Heart right ventricle (tissue), 16 donors: ENCODE measurements around the gene PRG2. TPM values are rescaled to one million over a fixed set of nuclear protein-coding genes. Genes with fewer than 3 reads are reported as not detected.

Source experiments
- ATAC-seq, 8 donors: fragments of 200-7000 bp; cut with Tn5 transposase; one replicate each; pipeline ENCODE4 v1.9.1; 2020; ENCODE audit warnings: mild to moderate bottlenecking in 8 of 8, moderate library complexity in 8 of 8, moderate number of reproducible peaks in 1 of 8
- DNase-seq, 2 donors: peaks; one replicate each; pipeline ENCODE4 v3.0.0-alpha.2; 2020
- H3K27ac ChIP-seq, 10 donors: fragments of 200-600 bp; sonication (generic) in 2 of 10; one replicate each; pipeline versions ENCODE4 v1.5.0 to v1.8.0; 2020 to 2022; ENCODE audit warnings: mild to moderate bottlenecking in 3 of 10
- H3K27me3 ChIP-seq, 7 donors: fragments of 200-600 bp; one replicate each; pipeline ENCODE4 v1.8.0; 2021 to 2022; ENCODE audit warnings: mild to moderate bottlenecking in 2 of 7
- H3K36me3 ChIP-seq, 9 donors: fragments of 200-600 bp; sonication (generic) in 1 of 9; one replicate each; pipeline versions ENCODE4 v1.5.0 to v1.8.0; 2020 to 2022; ENCODE audit warnings: mild to moderate bottlenecking in 2 of 9
- H3K4me1 ChIP-seq, 9 donors: fragments of 200-600 bp; sonication (generic) in 1 of 9; one replicate each; pipeline versions ENCODE4 v1.5.0 to v1.8.0; 2020 to 2022; ENCODE audit warnings: mild to moderate bottlenecking in 4 of 9
- H3K4me3 ChIP-seq, 10 donors: fragments of 200-600 bp; sonication (generic) in 2 of 10; one replicate each; pipeline versions ENCODE4 v1.5.0 to v1.8.0; 2020 to 2022; ENCODE audit warnings: mild to moderate bottlenecking in 7 of 10, moderate library complexity in 2 of 10
- H3K9me3 ChIP-seq, 11 donors: fragments of 200-600 bp in 10 of 11; sonication (generic) in 2 of 11; one replicate each; pipeline versions ENCODE4 v1.5.0 to v1.8.0; 2013 to 2022; ENCODE audit warnings: mild to moderate bottlenecking in 2 of 11, control low read depth in 1 of 11, moderate library complexity in 1 of 11
- WGBS, 2 donors: extraction: QIAGEN DNeasy Blood & Tissue Kit; methylation state at CpG; one replicate each; pipeline ENCODE4 v1.1.7; 2013; ENCODE audit warnings: inconsistent platforms in 1 of 2; 5-methylcytosine and 5-hydroxymethylcytosine counted together
- intact Hi-C, 10 donors: fragments of 100-400 bp; cut with DNase I; formaldehyde crosslinking; loops; one replicate each; pipeline versions ENCODE4 v1.11.1 to v1.14.2; 2022
- polyA plus RNA-seq, 2 donors: library from polyadenylated mRNA; stranded (reverse); fragments of 200-250 nt; gene quantifications; one replicate each; pipeline ENCODE4 v1.2.3, GENCODE V29; 2013
- total RNA-seq, 10 donors: library from RNA; stranded (reverse); fragmentation: NEBNext Ultra II Directional in 3 of 10; extraction: Animal tissue kit (Norgen Biotek cat#: 25700) in 3 of 10; gene quantifications; one replicate each; pipeline versions ENCODE4 v1.2.1 to v1.2.4, GENCODE V29; 2021 to 2023
- TF ChIP-seq, protein P1 (sequence below), 9 donors: fragments of 200-600 bp; sonication (generic) in 2 of 9; IDR thresholded peaks; one replicate each; pipeline versions ENCODE4 v1.5.0 to v1.8.0; 2021 to 2022; ENCODE audit warnings: antibody characterized with exemption in 9 of 9, mild to moderate bottlenecking in 5 of 9, moderate library complexity in 1 of 9
- donor health status: Arrhythmogenic right ventricular cardiomyopathy.
- donor health status: ischemic (EF 13 %, LVEDD 7.1; RV severe dilation, severe dysfunction).
- donor health status: healthy with polysubstance abuse.
- donor health status: DM: no; HTN: yes; CAD: no.
- donor health status: DM: no; HTN: no; CAD: no.
- donor health status: ischemic (EF 25% LVEDD 6.9; RV normal size, moderate dysfunction).
- donor health status: ischemic (EF 25% LVEDD 5.7; RV mildly dilated, moderate dysfunction).
- donor health status: healthy.
- donor health status: DM: yes; HTN: yes; CAD: no.
- donor health status: Ischemic cardiomyopathy.
- donor health status: ischemic (EF 35%, LVEDD 5.7; RV mildly dilated, moderate dysfunction).
- donor health status: nonischemic (EF 11% LVEDD 7.7; RV severe dilation, severe dysfunction).
- donor health status: DM: yes; HTN: yes; CAD: no.
- donor health status: PGD.
- donor health status: ischemic (EF 29% LVEDD 5.4; RV normal size, mild dysfunction).
- donor health status: nonischemic (EF 23%, LVEDD 6.1; RV moderate dilation, normal function).

Gene PRG2
- total and polyA plus RNA-seq, 12 donors: 0.49 TPM; not detected in 11

GRCh38 chr11:57419146-57419545 is 28.7 kb upstream of the PRG2 start:
- 84 to 86% methylated on average over 3 of the region's 3 CpGs for WGBS, 2 donors
- ATAC-seq (no peak), DNase-seq (no peak)
- intact Hi-C loops: no loop called here
- H3K9me3 ChIP-seq: no peaks in the 10 kb centered on the region
- peaks cover 0 to 100% (median 54%) of the 10 kb centered on the region in 9 donors for H3K36me3 ChIP-seq
- TF ChIP-seq, protein P1, sequence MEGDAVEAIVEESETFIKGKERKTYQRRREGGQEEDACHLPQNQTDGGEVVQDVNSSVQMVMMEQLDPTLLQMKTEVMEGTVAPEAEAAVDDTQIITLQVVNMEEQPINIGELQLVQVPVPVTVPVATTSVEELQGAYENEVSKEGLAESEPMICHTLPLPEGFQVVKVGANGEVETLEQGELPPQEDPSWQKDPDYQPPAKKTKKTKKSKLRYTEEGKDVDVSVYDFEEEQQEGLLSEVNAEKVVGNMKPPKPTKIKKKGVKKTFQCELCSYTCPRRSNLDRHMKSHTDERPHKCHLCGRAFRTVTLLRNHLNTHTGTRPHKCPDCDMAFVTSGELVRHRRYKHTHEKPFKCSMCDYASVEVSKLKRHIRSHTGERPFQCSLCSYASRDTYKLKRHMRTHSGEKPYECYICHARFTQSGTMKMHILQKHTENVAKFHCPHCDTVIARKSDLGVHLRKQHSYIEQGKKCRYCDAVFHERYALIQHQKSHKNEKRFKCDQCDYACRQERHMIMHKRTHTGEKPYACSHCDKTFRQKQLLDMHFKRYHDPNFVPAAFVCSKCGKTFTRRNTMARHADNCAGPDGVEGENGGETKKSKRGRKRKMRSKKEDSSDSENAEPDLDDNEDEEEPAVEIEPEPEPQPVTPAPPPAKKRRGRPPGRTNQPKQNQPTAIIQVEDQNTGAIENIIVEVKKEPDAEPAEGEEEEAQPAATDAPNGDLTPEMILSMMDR (IDR thresholded peaks at IDR 0.05): no peak
- H3K4me1 ChIP-seq: peaks cover 3 to 40% (median 17%) of the 10 kb centered on the region in 9 donors
- no peaks in the 10 kb centered on the region for H3K27me3 ChIP-seq
- H3K27ac ChIP-seq: no peak overlapping the region
- no peak overlapping the region for H3K4me3 ChIP-seq

DNA sequence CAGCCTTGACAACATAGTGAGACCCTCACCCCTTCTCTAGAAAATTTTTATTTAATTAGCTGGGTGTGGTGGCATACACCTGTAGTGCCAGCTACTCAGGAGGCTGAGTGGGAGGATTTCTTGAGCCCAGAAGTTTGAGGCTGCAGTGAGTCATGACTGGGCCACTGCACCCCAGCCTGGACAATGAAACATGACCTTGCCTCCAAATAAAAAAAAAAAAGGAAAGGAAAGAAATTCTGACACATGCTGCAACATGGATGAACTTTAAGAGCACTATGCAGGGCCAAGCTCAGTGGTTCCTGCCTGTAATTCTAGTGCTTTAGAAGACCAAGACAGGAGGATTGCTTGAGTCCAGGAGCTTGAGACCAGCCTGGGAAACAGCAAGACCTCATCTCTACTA is 27.7 kb upstream of the PRG2 start:
- intact Hi-C loops: no loop called here
- H3K4me3 ChIP-seq: no peak overlapping the region
- TF ChIP-seq, protein P1 (IDR thresholded peaks at IDR 0.05): no peak
- no peaks in the 10 kb centered on the region for H3K9me3 ChIP-seq
- H3K36me3 ChIP-seq: peaks cover 0 to 100% (median 60%) of the 10 kb centered on the region in 9 donors
- H3K27me3 ChIP-seq: no peaks in the 10 kb centered on the region
- H3K4me1 ChIP-seq: peaks cover 0 to 31% (median 16%) of the 10 kb centered on the region in 9 donors
- DNase-seq: no peak
- ATAC-seq: no peak
- H3K27ac ChIP-seq: no peak overlapping the region

- H3K4me1 ChIP-seq: peaks cover 0 to 33% (median 23%) of the 10 kb centered on the region in 9 donors
- no peaks in the 10 kb centered on the region for H3K9me3 ChIP-seq
- ATAC-seq: no peak
- no peak overlapping the region for H3K4me3 ChIP-seq
- H3K27ac ChIP-seq: no peak overlapping the region
- 76 to 77% methylated on average over 4 of the region's 4 CpGs for WGBS, 2 donors
- H3K27me3 ChIP-seq: no peaks in the 10 kb centered on the region
- no peak for DNase-seq
- H3K36me3 ChIP-seq: peaks cover 0 to 100% (median 52%) of the 10 kb centered on the region in 9 donors
- intact Hi-C loops: no loop called here
- TF ChIP-seq, protein P1 (IDR thresholded peaks at IDR 0.05): no peak
These were observed 26.6 kb upstream of the PRG2 start for GRCh38 chr11:57417056-57417455.

- no peak for ATAC-seq
- WGBS, 2 donors: 84 to 89% methylated on average over 3 of the region's 3 CpGs
These were observed 26.0 kb upstream of the PRG2 start for GRCh38 chr11:57416436-57416835.

More at GRCh38 chr11:57416436-57416835, 26.0 kb upstream of the PRG2 start:
- TF ChIP-seq, protein P1 (IDR thresholded peaks at IDR 0.05): no peak
- Histone ChIP-seq H3K27me3 (no peaks in the 10 kb centered on the region), H3K36me3 (peaks cover 0 to 100% (median 55%) of the 10 kb centered on the region in 9 donors), H3K4me1 (peaks cover 0 to 33% (median 23%) of the 10 kb centered on the region in 9 donors), H3K27ac (no peak overlapping the region), H3K9me3 (no peaks in the 10 kb centered on the region), H3K4me3 (no peak overlapping the region)
- intact Hi-C loops: no loop called here
- DNase-seq: no peak
